NCI-H1694 treated with DMSO at 0.1 percent for 48 hours (cell line): ENCODE measurements around the gene SIL1.
"Not testable (repeated sequence)": the region's sequence is repeated elsewhere in the genome, so short reads cannot be mapped to it uniquely, and the experiment has no call there.

ENCODE experiments used
- DNase-seq: peaks from one replicate; lab custom pipeline; 2025; lab: John Stamatoyannopoulos, UW

The SIL1 gene

GRCh38 chr5:138943599-138944173 is 254.5 kb downstream of the SIL1 start:
- DNase-seq: no peak

DNA sequence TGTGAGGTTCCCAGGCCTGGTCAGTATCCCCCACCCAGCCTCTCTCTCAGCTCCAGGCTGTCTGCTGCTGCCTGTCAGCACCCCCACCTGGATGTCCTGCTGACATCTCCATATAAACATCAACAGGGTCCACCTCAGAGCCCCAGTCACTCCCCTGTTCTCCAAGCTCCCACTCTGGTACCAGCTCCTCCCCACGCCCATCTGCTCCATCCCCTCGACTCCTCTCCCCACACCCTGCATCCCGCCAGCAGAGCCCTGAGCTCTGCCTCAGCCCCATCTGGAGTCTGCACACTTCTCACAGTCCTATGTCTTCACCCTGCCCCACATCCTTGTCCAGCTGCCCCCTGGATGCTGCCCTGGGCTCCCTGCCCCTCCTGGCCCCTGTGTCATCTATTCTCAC is 255.3 kb downstream of the SIL1 start:
- DNase-seq: no peak

GRCh38 chr5:138942066-138942465 is 256.1 kb downstream of the SIL1 start:
- no peak for DNase-seq

DNA sequence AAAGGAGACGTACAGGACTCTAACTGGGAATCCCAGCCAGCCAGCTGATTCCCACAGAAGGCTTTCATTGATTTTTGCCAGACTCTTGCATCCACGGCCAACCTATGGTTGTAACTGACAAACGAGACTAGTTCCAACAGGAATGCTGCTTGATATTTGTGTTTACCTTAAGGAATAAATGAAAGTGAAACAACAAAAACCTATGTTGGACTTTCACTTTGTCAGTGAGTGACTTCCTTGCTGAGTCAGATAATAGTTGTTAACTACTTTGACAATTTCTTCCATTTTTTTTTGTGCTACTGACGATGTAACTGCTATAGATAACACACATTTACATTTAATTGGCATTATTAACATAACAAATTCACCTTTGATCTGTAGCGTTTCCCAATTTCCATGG is 259.6 kb downstream of the SIL1 start:
- DNase-seq: no peak

DNA sequence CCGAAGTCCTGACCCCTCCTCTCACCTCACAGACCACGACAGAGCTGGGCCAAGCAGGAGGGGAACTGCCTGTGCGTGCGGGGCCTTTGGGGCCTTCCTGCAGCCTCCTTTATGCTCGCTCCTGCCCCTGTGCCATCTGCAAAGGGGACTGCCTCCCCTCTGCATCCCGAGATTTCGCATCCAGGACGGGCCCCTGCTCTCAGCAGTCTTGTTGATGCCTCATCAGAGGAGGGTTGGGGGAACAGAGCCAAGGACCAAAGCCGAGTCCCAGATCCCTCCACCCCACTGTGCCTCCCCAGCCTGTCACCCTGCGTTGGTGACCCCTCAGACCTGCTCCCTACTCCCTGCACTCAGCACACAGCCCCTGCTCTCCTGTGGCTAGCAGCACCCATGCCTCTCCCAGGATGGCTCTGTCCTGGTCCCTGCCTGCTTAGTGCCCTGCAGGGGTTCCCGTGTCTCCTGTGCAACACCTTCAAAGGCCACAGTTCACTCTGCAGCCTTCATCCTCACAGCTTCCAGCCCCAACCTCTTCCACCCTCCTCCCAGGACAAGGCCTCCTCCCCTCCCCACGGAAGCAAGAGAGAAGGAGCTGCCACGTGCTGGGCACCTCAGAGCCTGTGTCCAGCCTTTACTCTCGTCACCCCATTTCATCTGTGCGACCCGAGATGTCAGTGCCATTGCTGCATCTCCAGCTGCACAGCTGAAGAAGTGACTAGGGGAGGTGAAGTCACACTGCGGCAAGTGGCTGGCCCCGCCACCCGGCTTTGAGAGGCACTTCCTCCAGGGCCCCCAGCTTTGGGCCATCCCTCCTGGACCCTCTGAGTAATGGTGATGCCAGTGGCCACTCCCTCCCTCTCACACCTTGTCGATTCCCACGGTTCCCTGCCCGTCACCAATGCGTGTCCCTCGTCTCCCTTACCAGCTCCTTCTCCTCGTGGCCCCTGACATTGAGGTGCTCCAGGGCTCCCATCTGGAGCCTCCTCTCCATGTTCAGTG is 260.5 kb downstream of the SIL1 start:
- DNase-seq: no peak

- DNase-seq: no peak
Measured at GRCh38 chr5:138936968-138937345, 261.2 kb downstream of the SIL1 start.

DNA sequence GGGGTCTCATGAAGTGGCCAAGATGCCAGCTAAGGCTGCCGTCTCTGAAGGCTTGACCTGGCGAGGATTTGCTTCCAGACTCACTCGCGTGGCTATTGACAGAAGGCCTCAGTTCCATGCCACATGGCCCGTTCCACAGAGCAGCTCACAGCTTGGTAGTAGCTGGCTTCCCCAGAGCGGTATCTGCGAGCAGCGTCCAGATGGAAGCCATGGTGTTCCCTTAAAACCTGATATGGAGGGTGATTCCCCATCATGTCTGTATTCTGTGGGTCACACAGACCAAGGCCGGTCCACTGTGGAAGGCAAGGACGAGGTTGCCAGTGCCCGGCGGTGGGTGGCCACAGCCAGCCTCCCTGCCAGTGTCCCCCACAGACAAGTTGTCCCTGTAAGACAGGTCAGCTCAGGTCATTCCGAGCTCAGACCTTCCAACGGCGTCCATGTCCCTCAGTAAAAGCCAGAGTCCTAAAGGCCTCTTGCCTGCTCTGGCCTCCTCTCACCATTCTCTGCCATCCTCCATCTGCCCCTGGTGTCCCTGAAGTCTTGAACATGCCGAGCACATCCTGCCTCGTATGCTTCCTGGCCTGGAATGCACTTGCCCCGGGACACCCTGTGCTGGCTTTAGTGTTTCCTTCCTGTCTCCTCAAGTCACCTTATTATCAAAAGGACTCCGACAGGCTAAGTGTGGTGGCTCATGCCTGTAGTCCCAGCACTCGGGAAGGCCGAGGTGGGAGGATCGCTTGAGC is 261.8 kb downstream of the SIL1 start:
- no peak for DNase-seq

DNA sequence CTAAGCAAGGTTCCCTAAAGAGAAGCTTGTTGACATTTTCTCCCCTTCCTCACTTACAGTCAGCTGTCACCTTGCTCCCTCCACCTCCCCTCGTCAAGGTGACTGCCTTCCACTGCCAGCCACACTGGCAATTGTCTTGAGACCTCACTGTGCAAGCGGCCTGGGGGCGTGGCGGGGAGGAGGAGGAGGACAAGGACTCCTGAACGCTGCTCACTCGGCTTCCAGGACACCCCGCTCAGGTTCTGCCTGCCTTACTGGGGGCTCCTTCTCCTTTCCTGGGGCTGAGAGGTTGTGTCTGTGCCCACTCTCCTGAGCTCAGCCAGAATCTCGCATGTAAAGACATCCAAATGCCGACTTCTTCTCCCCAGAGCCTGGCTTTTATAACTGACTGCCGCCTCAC is 262.7 kb downstream of the SIL1 start:
- DNase-seq: no peak

DNA sequence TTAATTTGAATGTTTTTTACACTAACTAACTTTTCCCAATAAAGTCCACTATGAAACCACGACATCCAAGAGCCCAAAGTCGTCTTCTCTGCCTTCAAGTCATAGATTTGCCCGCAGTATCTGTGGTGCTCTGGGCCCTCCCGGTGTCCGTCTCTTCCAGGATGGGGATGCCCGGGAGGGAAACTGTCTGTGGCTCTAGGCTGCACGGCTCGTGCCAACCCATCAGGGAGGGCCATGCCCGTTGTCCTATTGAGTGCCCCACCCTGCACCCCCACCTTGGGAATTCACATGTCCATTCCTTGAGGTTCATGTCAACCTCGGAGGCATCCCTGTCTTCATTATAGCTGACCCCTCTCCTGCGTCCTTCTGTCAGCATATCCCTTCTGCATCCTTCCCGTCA is 263.2 kb downstream of the SIL1 start:
- DNase-seq: no peak

- no peak for DNase-seq
Measured at GRCh38 chr5:138933522-138934290, 264.5 kb downstream of the SIL1 start.

GRCh38 chr5:138932171-138932810 is 265.9 kb downstream of the SIL1 start:
- no peak for DNase-seq

GRCh38 chr5:138930371-138931097 is 267.6 kb downstream of the SIL1 start:
- no peak for DNase-seq

GRCh38 chr5:138929571-138929955 is 268.6 kb downstream of the SIL1 start:
- no peak for DNase-seq

DNA sequence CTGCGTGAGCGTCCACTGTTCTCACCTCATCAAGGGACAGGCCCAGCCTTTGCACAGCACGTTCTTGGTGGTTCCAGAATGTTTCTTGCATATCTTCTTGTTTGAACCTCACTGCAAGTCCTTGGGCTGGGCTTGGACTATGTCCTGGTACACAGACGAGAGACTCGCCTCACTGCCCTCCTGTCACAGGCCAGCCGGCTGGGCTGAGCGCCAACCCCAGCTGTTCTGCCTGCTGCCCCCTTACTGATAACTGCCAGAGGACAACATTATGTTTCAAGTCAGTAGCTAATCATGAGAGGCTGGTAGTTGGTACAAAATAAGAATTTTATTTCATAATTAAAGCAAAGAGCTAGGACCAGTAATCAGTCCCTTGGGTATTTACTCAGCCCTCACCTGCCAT is 270.2 kb downstream of the SIL1 start:
- no peak for DNase-seq

DNA sequence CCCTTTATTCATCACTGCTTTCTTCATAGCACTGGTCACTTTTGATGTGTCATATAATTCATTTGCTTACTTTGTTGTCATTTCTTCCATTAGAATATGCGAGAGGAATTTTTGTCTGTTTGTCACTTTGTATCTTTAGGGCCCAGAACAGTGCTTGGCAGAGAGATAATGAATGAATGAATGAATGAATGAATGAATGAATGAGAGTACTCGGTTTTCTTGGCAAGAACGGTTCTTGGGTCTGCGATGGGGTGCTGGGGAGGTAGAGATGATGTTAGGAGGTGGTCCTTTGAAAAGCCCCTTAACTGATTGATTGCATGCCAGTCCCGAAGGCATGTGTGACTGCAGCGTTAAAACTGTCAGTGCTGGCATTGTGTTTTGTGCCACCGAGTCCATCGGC is 270.6 kb downstream of the SIL1 start:
- no peak for DNase-seq

DNA sequence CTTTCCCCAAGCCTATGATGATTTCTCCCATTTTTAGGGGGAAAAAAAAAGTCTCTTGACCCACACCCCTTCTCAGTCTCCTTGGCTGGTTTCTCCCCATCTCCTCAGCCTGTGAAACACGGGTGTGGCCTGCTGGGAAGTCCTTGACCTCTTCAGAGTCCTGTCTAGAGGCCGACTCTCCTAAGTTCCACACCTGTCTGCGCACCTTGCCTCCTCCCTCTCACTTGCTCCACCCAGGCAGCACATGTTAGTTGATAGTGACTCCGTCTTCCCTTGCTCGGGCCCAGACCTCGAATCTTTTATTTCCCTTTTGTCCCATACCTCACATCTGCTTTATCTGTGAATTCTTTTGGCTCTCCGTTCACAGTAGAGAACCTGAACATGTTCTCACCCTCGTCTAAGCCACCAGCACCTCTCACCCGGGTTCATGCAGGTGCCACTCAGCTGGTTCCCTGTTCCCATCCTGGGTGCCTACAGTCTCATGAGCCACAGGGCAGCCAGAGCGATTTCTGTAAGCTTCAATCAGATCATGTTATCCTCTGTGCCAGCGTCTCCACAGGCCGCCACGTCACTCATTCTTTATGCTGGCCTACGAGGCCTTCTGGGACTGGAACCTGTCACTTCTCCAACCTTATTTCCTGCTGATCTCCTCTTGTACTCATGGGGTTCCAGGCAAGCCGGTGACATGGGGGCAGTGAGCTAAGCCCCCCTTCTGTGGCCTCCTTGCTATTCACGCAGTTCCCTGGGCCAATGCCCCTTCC is 271.3 kb downstream of the SIL1 start:
- DNase-seq: no peak

GRCh38 chr5:138926257-138926656 is 271.9 kb downstream of the SIL1 start:
- DNase-seq: no peak

DNA sequence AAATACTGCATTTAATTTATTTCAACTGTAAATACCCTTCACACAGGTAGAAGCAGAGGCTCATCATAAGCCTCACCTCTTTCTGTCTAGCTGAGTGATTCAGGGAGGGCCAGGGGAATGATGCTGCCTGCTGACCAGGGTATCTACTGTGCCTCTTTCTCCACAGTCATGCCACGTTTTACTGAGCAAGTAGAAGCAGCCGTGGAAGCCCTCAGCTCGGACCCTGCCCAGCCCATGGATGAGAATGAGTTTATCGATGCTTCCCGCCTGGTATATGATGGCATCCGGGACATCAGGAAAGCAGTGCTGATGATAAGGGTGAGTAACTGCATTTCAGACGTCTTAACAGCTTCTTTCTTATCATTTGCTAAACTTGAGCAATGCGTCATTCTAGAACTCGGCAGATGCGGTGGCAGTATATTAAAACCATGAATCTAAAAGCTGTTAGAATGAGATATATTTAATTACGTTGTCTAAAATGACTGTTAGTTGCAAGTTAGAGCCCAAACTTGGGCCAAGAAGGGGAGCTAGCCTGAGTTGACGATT is 273.0 kb downstream of the SIL1 start:
- no peak for DNase-seq

DNA sequence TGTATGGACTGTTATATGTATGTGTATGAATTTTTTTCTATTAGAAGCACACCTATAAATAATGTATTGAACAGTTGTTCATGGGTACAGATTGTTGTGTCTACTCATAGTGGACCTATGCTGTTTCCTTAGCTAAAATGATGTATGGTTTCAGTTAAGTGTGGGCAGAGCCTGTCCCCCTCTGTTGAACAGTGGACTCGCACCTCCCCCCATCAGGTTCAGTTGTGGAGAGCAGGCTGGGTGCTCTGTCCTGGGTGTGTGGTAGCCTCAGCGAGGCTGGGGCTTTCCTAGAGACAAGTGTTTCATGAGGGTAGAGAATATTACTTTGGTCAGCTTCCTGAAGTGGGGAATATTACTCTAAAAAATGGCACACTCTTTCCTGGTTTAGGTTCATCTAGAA is 275.7 kb downstream of the SIL1 start:
- DNase-seq: no peak

- DNase-seq: not testable (repeated sequence)
Measured at GRCh38 chr5:138921362-138921761, 276.8 kb downstream of the SIL1 start.
